Breast epithelium (tissue), 4 donors: ENCODE data around the gene CTTNBP2NL. TPM values are rescaled to one million over a fixed set of nuclear protein-coding genes. Genes with fewer than 3 reads are reported as not detected.
"Not testable (repeated sequence)": the region's sequence is repeated elsewhere in the genome, so short reads cannot be mapped to it uniquely, and the experiment has no call there.

ENCODE experiments used
- DNase-seq, 2 donors: peaks; one replicate each; pipeline ENCODE4 v3.0.0-alpha.2; 2019; ENCODE audit warnings: low spot score in 2 of 2
- H3K27ac ChIP-seq, 2 donors: fragments of 200-600 bp; sonication (generic) in 1 of 2; one replicate each; pipeline ENCODE4 v1.5.1; 2016 to 2019; ENCODE audit warnings: mild to moderate bottlenecking in 1 of 2
- H3K27me3 ChIP-seq, 2 donors: fragments of 200-600 bp; sonication (generic) in 1 of 2; one replicate each; pipeline versions ENCODE4 v1.5.1 to v1.6.0; 2017 to 2019; ENCODE audit warnings: control low read depth in 1 of 2, mild to moderate bottlenecking in 1 of 2
- H3K36me3 ChIP-seq: fragments of 200-600 bp; one replicate; pipeline ENCODE4 v1.5.1; 2019
- H3K4me1 ChIP-seq, 2 donors: fragments of 200-600 bp; sonication (generic); one replicate each; pipeline ENCODE4 v1.5.1; 2016 to 2019; ENCODE audit warnings: control low read depth in 1 of 2
- H3K4me3 ChIP-seq, 3 donors: fragments of 200-600 bp; sonication (generic); 1 replicate in 2 of 3; 2 replicates in 1 of 3; pipeline ENCODE4 v1.5.1; 2016 to 2019; ENCODE audit warnings: mild to moderate bottlenecking in 3 of 3, moderate library complexity in 2 of 3
- H3K9me3 ChIP-seq, 2 donors: fragments of 200-600 bp; sonication (generic) in 1 of 2; one replicate each; pipeline ENCODE4 v1.5.1; 2016 to 2019; ENCODE audit warnings: control low read depth in 1 of 2
- POLR2A ChIP-seq: fragments of 450-650 bp; IDR thresholded peaks from one replicate; pipeline ENCODE4 v1.6.1; 2016; ENCODE audit warnings: antibody characterized with exemption, mild to moderate bottlenecking, moderate library complexity
- POLR2AphosphoS5 ChIP-seq, 3 donors: sonication (generic); formaldehyde crosslinking; IDR thresholded peaks; one replicate each; pipeline ENCODE4 v1.6.1; 2017; ENCODE audit warnings: antibody characterized with exemption in 3 of 3
- intact Hi-C: fragments of 100-400 bp; cut with DNase I; formaldehyde crosslinking; loops from one replicate; pipeline ENCODE4 v1.15.1; 2023; ENCODE audit warnings: low total_unique reads
- total RNA-seq, 3 donors: library from RNA; depleted of rRNA; stranded (reverse); fragments of >200 nt; gene quantifications; one replicate each; pipeline ENCODE4 v1.1.0, GENCODE V29; 2016
- TF ChIP-seq, protein P1 (sequence below), 3 donors: fragments of 450-650 bp; IDR thresholded peaks; one replicate each; pipeline ENCODE4 v1.5.1; 2016 to 2017; ENCODE audit warnings: antibody characterized with exemption in 3 of 3, mild to moderate bottlenecking in 3 of 3, moderate library complexity in 3 of 3

CTTNBP2NL gene
- total RNA-seq, 3 donors from 2014 or later: 24.1 to 30.4 (median 25.9) TPM

- Histone ChIP-seq H3K36me3 (no peaks in the 10 kb centered on the region), H3K27ac (peak overlapping the region; percentile 96 to 98), H3K9me3 (no peaks in the 10 kb centered on the region), H3K4me3 (peak overlapping the region; percentile 81 to 97 (median 97)), H3K4me1 (peaks cover 0 to 24% of the 10 kb centered on the region in 2 donors), H3K27me3 (no peaks in the 10 kb centered on the region)
- intact Hi-C loops: loop anchor here (10.0 kb wide), 1 partner anchor 68 kb away; no protein-coding TSS in a partner anchor
- no peak for DNase-seq
- TF ChIP-seq POLR2AphosphoS5 (IDR thresholded peaks at IDR 0.05) (no peak), POLR2A (no peak)
- TF ChIP-seq, protein P1, sequence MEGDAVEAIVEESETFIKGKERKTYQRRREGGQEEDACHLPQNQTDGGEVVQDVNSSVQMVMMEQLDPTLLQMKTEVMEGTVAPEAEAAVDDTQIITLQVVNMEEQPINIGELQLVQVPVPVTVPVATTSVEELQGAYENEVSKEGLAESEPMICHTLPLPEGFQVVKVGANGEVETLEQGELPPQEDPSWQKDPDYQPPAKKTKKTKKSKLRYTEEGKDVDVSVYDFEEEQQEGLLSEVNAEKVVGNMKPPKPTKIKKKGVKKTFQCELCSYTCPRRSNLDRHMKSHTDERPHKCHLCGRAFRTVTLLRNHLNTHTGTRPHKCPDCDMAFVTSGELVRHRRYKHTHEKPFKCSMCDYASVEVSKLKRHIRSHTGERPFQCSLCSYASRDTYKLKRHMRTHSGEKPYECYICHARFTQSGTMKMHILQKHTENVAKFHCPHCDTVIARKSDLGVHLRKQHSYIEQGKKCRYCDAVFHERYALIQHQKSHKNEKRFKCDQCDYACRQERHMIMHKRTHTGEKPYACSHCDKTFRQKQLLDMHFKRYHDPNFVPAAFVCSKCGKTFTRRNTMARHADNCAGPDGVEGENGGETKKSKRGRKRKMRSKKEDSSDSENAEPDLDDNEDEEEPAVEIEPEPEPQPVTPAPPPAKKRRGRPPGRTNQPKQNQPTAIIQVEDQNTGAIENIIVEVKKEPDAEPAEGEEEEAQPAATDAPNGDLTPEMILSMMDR (IDR thresholded peaks at IDR 0.05): no peak
Measured at GRCh38 chr1:112396653-112397471, 848 bp downstream of the CTTNBP2NL start.

GRCh38 chr1:112397841-112398240 lies 1.8 kb downstream of the CTTNBP2NL start:
- intact Hi-C loops: loop anchor here (10.0 kb wide), 1 partner anchor 67 kb away; no protein-coding TSS in a partner anchor
- Histone ChIP-seq H3K36me3 (no peaks in the 10 kb centered on the region), H3K27me3 (no peaks in the 10 kb centered on the region), H3K9me3 (no peaks in the 10 kb centered on the region), H3K4me1 (peaks cover 0 to 24% of the 10 kb centered on the region in 2 donors), H3K4me3 (peak overlapping the region; percentile 81 to 97 (median 97)), H3K27ac (no peak overlapping the region)
- DNase-seq: no peak
- TF ChIP-seq POLR2A (no peak), POLR2AphosphoS5 (IDR thresholded peaks at IDR 0.05) (no peak)
- TF ChIP-seq, protein P1 (IDR thresholded peaks at IDR 0.05): no peak

DNA sequence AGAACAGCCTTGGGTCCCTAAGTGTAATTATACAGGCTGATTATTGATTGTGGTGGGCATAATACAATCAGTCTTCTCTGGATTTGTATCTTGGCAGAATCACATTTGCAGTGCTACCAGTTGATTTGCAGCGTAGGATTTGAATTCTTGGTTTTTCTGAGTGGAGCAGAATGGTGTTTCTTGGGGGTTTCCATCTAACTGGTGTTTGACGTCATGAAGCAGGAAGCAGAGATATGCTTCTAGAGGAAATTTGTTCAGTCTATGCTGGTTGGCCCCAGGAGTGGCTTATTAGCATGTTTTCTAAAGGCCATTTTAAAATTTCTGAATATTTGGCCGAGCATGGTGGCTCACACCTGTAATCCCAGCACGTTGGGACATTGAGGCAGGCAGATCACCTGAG lies 3.4 kb downstream of the CTTNBP2NL start:
- no peak overlapping the region for H3K4me3 ChIP-seq
- intact Hi-C loops: loop anchor here (10.0 kb wide), 1 partner anchor 65 kb away; no protein-coding TSS in a partner anchor
- H3K27ac ChIP-seq: no peak overlapping the region
- H3K27me3 ChIP-seq: no peaks in the 10 kb centered on the region
- no peak for TF ChIP-seq POLR2AphosphoS5 (IDR thresholded peaks at IDR 0.05)
- TF ChIP-seq POLR2A: no peak
- TF ChIP-seq, protein P1 (IDR thresholded peaks at IDR 0.05): no peak
- peaks cover 0 to 18% of the 10 kb centered on the region in 2 donors for H3K4me1 ChIP-seq
- DNase-seq: no peak
- no peaks in the 10 kb centered on the region for H3K36me3 ChIP-seq
- no peaks in the 10 kb centered on the region for H3K9me3 ChIP-seq

GRCh38 chr1:112400706-112401105 lies 4.7 kb downstream of the CTTNBP2NL start:
- DNase-seq, H3K9me3 ChIP-seq, H3K27ac ChIP-seq, intact Hi-C loops, H3K27me3 ChIP-seq, H3K4me3 ChIP-seq, H3K36me3 ChIP-seq: not testable (repeated sequence)
- peaks cover 0 to 13% of the 10 kb centered on the region in 2 donors for H3K4me1 ChIP-seq

- Histone ChIP-seq H3K27ac (no peak overlapping the region), H3K36me3 (no peaks in the 10 kb centered on the region), H3K4me3 (no peak overlapping the region), H3K27me3 (no peaks in the 10 kb centered on the region), H3K9me3 (no peaks in the 10 kb centered on the region), H3K4me1 (peaks cover 0 to 2% of the 10 kb centered on the region in 2 donors)
- intact Hi-C loops: no loop called here
- TF ChIP-seq, protein P1 (IDR thresholded peaks at IDR 0.05): no peak
- TF ChIP-seq POLR2A (no peak), POLR2AphosphoS5 (IDR thresholded peaks at IDR 0.05) (no peak)
- DNase-seq: no peak
Measured at GRCh38 chr1:112402682-112403643, 6.9 kb downstream of the CTTNBP2NL start.
